Upper lobe of left lung (tissue), 6 donors: Measurements from ENCODE around the gene MLPH. TPM values are rescaled to one million over a fixed set of nuclear protein-coding genes. Genes with fewer than 3 reads are reported as not detected.

Source experiments
- ATAC-seq, 2 donors: fragments of 200-7000 bp; cut with Tn5 transposase; one replicate each; pipeline ENCODE4 v1.9.1; 2022; ENCODE audit warnings: mild to moderate bottlenecking in 2 of 2, moderate library complexity in 2 of 2; ENCODE audit not compliant: low FRiP score in 2 of 2
- DNase-seq, 2 donors: peaks; one replicate each; pipeline ENCODE4 v3.0.0-alpha.2; 2019 to 2020
- H3K27ac ChIP-seq, 4 donors: fragments of 200-600 bp; sonication (generic); one replicate each; pipeline ENCODE4 v1.5.1; 2016 to 2019
- H3K27me3 ChIP-seq, 4 donors: fragments of 200-600 bp; sonication (generic); one replicate each; pipeline ENCODE4 v1.5.1; 2017 to 2019
- H3K36me3 ChIP-seq, 4 donors: fragments of 200-600 bp; sonication (generic); one replicate each; pipeline ENCODE4 v1.5.1; 2016 to 2019
- H3K4me1 ChIP-seq, 4 donors: fragments of 200-600 bp; sonication (generic); one replicate each; pipeline ENCODE4 v1.5.1; 2018 to 2019
- H3K4me3 ChIP-seq, 4 donors: fragments of 200-600 bp; sonication (generic); one replicate each; pipeline ENCODE4 v1.5.1; 2017 to 2019; ENCODE audit warnings: mild to moderate bottlenecking in 2 of 4, moderate library complexity in 1 of 4
- H3K9me3 ChIP-seq, 4 donors: fragments of 200-600 bp; sonication (generic); one replicate each; pipeline ENCODE4 v1.5.1; 2018 to 2019
- EP300 ChIP-seq, 4 donors: sonication (generic); formaldehyde crosslinking; IDR thresholded peaks; one replicate each; pipeline ENCODE4 v1.5.1; 2017; ENCODE audit warnings: antibody characterized with exemption in 4 of 4, control low read depth in 2 of 4
- POLR2A ChIP-seq, 4 donors: fragments of 450-650 bp; IDR thresholded peaks; one replicate each; pipeline ENCODE4 v1.5.1; 2016 to 2017; ENCODE audit warnings: antibody characterized with exemption in 4 of 4, mild to moderate bottlenecking in 2 of 4
- POLR2AphosphoS5 ChIP-seq, 2 donors: sonication (generic); formaldehyde crosslinking; IDR thresholded peaks; one replicate each; pipeline ENCODE4 v1.5.1; 2017; ENCODE audit warnings: antibody characterized with exemption in 2 of 2
- WGBS, 2 donors: methylation state at CpG; one replicate each; pipeline ENCODE4 v1.1.5; 2017 to 2018; 5-methylcytosine and 5-hydroxymethylcytosine counted together
- total RNA-seq, 6 donors: library from RNA; depleted of rRNA in 4 of 6; stranded (reverse); fragments of >200 nt in 4 of 6; gene quantifications; one replicate each; pipeline versions ENCODE4 v1.1.0 to v1.2.1, GENCODE V29; 2016 to 2021
- TF ChIP-seq, protein P1 (sequence below), 6 experiments: fragments of 450-650 bp in 4 of 6; fragments of 200-600 bp in 2 of 6; sonication (generic) in 2 of 6; IDR thresholded peaks; one replicate each; pipeline ENCODE4 v1.5.1; 2016 to 2019; ENCODE audit warnings: antibody characterized with exemption in 6 of 6
- donor health status: DM: no; HTN: no; CAD: no; lungs with moderate emphysema.
- donor health status: DM: no; HTN: yes; CAD: no; lungs with severe emphysema.

The MLPH gene
- total RNA-seq, 6 donors from 2014 or later = 289 to 1,452 (median 502) TPM

DNA sequence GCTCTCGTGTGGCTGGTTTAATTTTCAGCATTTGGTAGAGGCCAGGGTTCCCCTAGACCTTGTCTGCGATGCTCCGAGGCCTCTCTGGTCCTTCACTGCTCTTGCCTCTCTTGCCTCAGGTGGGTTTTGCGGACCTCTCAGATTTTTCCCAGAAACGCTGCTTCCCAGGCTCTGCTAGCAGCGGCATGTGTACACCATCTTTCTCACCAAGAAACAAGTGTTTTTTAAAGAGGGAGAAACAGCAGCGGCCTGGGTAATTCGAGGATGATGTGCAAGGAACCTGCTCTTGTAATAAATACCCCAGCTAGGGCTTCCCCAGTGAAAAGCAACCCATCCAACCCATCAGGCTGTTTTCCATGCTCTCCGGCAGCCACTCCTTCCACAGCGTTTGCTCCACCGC, 39.6 kb upstream of the MLPH start:
- DNase-seq = no peak
- Histone ChIP-seq H3K9me3 (no peaks in the 10 kb centered on the region), H3K4me3 (no peak overlapping the region), H3K4me1 (peaks cover 19 to 32% (median 20%) of the 10 kb centered on the region in 4 donors), H3K27ac (no peak overlapping the region), H3K36me3 (no peaks in the 10 kb centered on the region), H3K27me3 (no peaks in the 10 kb centered on the region)
- no peak for ATAC-seq
- WGBS, 2 donors = 94 to 97% methylated on average over 11 of the region's 11 CpGs
- TF ChIP-seq, protein P1, sequence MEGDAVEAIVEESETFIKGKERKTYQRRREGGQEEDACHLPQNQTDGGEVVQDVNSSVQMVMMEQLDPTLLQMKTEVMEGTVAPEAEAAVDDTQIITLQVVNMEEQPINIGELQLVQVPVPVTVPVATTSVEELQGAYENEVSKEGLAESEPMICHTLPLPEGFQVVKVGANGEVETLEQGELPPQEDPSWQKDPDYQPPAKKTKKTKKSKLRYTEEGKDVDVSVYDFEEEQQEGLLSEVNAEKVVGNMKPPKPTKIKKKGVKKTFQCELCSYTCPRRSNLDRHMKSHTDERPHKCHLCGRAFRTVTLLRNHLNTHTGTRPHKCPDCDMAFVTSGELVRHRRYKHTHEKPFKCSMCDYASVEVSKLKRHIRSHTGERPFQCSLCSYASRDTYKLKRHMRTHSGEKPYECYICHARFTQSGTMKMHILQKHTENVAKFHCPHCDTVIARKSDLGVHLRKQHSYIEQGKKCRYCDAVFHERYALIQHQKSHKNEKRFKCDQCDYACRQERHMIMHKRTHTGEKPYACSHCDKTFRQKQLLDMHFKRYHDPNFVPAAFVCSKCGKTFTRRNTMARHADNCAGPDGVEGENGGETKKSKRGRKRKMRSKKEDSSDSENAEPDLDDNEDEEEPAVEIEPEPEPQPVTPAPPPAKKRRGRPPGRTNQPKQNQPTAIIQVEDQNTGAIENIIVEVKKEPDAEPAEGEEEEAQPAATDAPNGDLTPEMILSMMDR (IDR thresholded peaks at IDR 0.05) = no peak
- TF ChIP-seq POLR2A (IDR thresholded peaks at IDR 0.05) (no peak), POLR2AphosphoS5 (IDR thresholded peaks at IDR 0.05) (no peak)

DNA sequence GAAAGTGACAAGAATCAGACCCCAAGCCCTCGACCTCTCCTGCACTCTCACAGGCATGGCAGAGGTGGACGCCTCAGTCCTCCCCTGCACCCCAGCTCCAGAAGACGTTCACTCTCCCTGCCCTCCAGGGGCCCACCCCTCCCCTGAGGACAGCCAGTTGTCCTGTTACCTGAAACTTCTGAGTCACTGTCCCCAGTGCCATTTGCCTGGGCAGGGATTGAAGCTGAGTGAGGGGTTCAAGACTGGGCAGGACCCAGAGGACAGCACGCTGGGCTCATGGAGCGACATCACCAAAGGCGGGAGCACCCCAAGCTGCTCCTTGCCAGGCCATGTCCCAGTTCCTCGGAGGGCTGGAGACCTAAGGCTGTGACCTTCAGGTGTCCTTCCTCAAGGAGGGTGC, 38.9 kb upstream of the MLPH start:
- 94 to 95% methylated on average over 4 to 7 of the region's 7 CpGs for WGBS, 2 donors
- Histone ChIP-seq H3K27ac (no peak overlapping the region), H3K9me3 (no peaks in the 10 kb centered on the region), H3K27me3 (no peaks in the 10 kb centered on the region), H3K4me3 (no peak overlapping the region), H3K4me1 (peaks cover 19 to 32% (median 20%) of the 10 kb centered on the region in 4 donors), H3K36me3 (no peaks in the 10 kb centered on the region)
- no peak for TF ChIP-seq POLR2A (IDR thresholded peaks at IDR 0.05)
- TF ChIP-seq EP300 (IDR thresholded peaks at IDR 0.05) = no peak
- TF ChIP-seq POLR2AphosphoS5 (IDR thresholded peaks at IDR 0.05) = no peak
- TF ChIP-seq, protein P1 (IDR thresholded peaks at IDR 0.05) = no peak
- ATAC-seq = no peak
- DNase-seq = no peak

DNA sequence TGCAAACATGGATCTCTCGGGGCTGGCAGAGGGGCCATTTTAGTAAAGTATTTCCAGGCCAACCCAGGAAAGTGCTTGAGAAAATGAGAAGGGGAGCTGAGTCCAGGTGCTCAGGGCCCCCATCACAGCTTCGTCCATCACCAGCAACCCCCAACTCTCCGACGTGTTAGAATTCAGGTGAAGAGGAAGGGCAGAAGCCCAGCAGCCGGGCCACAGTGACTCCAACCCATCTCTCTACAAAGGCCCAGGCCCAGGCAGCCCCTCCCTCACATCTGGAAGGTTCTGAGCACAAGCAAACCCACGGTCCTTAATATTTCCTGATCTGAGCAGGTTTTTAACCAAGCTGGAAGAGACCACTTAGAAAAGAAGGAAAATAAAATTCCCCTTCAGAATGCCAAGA, 38.4 kb upstream of the MLPH start:
- no peak for TF ChIP-seq POLR2A (IDR thresholded peaks at IDR 0.05)
- no peak for TF ChIP-seq POLR2AphosphoS5 (IDR thresholded peaks at IDR 0.05)
- TF ChIP-seq, protein P1 (IDR thresholded peaks at IDR 0.05) = no peak
- no peak for TF ChIP-seq EP300 (IDR thresholded peaks at IDR 0.05)
- H3K4me3 ChIP-seq = no peak overlapping the region
- H3K36me3 ChIP-seq = no peaks in the 10 kb centered on the region
- WGBS, 2 donors = 74 to 81% methylated on average over 6 of the region's 6 CpGs
- H3K27me3 ChIP-seq = no peaks in the 10 kb centered on the region
- H3K27ac ChIP-seq = peak overlapping the region; percentile 41 to 71 (median 66)
- peaks cover 19 to 32% (median 20%) of the 10 kb centered on the region in 4 donors for H3K4me1 ChIP-seq
- DNase-seq = no peak
- H3K9me3 ChIP-seq = no peaks in the 10 kb centered on the region
- ATAC-seq = no peak

DNA sequence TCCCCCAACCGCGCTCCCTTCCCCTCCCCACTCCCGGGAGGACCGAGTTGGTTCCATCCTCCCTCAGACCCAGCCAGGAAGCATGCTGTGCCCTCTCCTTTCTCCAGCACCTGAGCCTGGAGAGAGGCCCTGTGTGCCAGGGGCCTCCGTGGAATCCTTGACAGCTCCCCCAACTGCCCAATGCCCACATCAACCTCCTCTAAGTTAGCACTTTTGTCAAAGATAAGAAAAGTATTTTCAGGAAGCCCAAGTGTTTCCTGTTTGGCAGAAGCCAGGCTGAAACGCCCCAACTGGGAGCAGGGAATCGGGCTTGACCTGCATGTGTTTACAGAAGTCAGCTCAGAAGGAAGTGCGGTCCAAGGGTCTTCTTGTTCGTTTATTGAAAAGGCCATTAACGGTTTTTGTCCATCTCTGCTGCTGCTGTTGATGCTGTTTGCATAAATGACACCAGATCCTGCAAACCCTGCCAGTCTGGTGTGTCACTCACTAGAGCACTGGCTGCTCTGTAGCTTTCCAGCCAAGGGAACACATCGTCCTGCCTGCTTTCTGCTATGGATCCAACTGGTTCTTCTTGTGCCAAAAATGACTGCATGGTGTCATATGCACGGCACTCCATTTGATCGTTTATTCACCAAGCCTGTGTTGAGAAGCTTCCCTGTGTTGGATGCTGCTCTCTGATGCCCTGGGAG, 37.7 kb upstream of the MLPH start:
- WGBS, 2 donors = 11 to 16% methylated on average over 11 to 13 of the region's 13 CpGs
- TF ChIP-seq EP300 (IDR thresholded peaks at IDR 0.05) = peak in 1 of 4 donors; percentile 31
- TF ChIP-seq, protein P1 (IDR thresholded peaks at IDR 0.05) = no peak
- no peak for TF ChIP-seq POLR2A (IDR thresholded peaks at IDR 0.05)
- peak in 1 of 2 donors; percentile 43 for TF ChIP-seq POLR2AphosphoS5 (IDR thresholded peaks at IDR 0.05)
- Histone ChIP-seq H3K27me3 (no peaks in the 10 kb centered on the region), H3K4me3 (no peak overlapping the region), H3K9me3 (no peaks in the 10 kb centered on the region), H3K36me3 (no peaks in the 10 kb centered on the region), H3K27ac (peak overlapping the region; percentile 41 to 71 (median 66)), H3K4me1 (peaks cover 19 to 32% (median 20%) of the 10 kb centered on the region in 4 donors)
- DNase-seq (peak in 1 of 2 donors; percentile 57), ATAC-seq (peak; percentile 52 to 83)

DNA sequence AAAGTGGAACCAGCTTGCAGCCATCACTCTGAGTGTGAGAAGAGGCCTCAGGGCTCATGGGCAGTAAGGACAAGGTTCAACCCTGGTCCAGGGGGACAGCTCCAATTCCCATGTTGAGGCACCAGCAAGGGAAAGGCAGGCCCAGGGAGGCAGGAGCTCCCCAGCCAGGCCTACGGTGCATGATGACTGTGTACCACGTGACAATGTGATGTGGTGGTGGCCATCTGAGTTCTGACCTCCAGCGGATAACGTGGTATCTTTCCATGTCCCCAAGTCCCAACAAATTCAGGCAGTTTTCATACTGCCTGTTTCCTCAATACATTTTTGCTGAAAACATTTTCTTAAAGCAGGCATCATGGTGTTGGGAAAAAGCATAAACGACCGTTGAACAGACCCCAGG, 36.9 kb upstream of the MLPH start:
- Histone ChIP-seq H3K27ac (peak overlapping the region; percentile 4 to 71 (median 60)), H3K27me3 (no peaks in the 10 kb centered on the region), H3K4me1 (peaks cover 19 to 32% (median 20%) of the 10 kb centered on the region in 4 donors), H3K4me3 (no peak overlapping the region), H3K9me3 (no peaks in the 10 kb centered on the region), H3K36me3 (no peaks in the 10 kb centered on the region)
- TF ChIP-seq POLR2AphosphoS5 (IDR thresholded peaks at IDR 0.05) (no peak), POLR2A (IDR thresholded peaks at IDR 0.05) (no peak), EP300 (IDR thresholded peaks at IDR 0.05) (no peak)
- TF ChIP-seq, protein P1 (IDR thresholded peaks at IDR 0.05) = no peak
- WGBS, 2 donors = 93 to 94% methylated on average over 4 to 6 of the region's 6 CpGs
- no peak for ATAC-seq
- no peak for DNase-seq
